Uterus (tissue), 2 donors: ENCODE data around the gene PCED1B.

Experiments used
- POLR2A ChIP-seq, 2 donors: fragments of 450-650 bp; IDR thresholded peaks; one replicate each; pipeline ENCODE4 v1.6.1; 2016; ENCODE audit warnings: antibody characterized with exemption in 2 of 2, mild to moderate bottlenecking in 1 of 2, moderate library complexity in 1 of 2
- TF ChIP-seq, protein P1 (sequence below), 4 experiments: fragments of 200-600 bp in 2 of 4; fragments of 450-650 bp in 2 of 4; sonication (generic) in 2 of 4; IDR thresholded peaks; one replicate each; pipeline ENCODE4 v1.5.1; 2016 to 2019; ENCODE audit warnings: antibody characterized with exemption in 4 of 4, mild to moderate bottlenecking in 2 of 4, moderate library complexity in 1 of 4

DNA sequence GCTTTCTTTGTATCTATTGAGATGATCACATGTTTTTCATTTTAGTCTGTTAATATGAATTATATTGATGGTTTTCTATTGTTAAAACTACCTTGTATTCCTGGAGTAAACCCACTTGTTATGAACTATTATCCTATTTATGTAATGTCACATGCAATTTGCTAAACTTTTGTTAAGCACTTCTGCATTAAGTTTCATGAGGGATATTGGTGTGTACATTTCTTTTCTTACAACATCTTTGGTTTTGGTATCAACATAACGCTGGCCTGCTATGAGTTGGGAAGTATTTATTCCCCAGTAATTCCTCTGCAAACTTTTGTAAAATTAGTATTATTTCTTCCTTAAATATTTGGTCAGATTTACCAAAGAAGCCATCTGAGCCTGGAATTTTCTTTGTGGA, 46.8 kb downstream of the PCED1B start:
- TF ChIP-seq, protein P1, sequence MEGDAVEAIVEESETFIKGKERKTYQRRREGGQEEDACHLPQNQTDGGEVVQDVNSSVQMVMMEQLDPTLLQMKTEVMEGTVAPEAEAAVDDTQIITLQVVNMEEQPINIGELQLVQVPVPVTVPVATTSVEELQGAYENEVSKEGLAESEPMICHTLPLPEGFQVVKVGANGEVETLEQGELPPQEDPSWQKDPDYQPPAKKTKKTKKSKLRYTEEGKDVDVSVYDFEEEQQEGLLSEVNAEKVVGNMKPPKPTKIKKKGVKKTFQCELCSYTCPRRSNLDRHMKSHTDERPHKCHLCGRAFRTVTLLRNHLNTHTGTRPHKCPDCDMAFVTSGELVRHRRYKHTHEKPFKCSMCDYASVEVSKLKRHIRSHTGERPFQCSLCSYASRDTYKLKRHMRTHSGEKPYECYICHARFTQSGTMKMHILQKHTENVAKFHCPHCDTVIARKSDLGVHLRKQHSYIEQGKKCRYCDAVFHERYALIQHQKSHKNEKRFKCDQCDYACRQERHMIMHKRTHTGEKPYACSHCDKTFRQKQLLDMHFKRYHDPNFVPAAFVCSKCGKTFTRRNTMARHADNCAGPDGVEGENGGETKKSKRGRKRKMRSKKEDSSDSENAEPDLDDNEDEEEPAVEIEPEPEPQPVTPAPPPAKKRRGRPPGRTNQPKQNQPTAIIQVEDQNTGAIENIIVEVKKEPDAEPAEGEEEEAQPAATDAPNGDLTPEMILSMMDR (IDR thresholded peaks at IDR 0.05) = no peak
- TF ChIP-seq POLR2A (IDR thresholded peaks at IDR 0.05) = no peak
